ENCODE measurements around the gene DCAKD. TPM values are rescaled to one million over a fixed set of nuclear protein-coding genes. Genes with fewer than 3 reads are reported as not detected.

Gene DCAKD
- total RNA-seq, 1 experiment from 2014 or later, result 57.7 TPM

DNA sequence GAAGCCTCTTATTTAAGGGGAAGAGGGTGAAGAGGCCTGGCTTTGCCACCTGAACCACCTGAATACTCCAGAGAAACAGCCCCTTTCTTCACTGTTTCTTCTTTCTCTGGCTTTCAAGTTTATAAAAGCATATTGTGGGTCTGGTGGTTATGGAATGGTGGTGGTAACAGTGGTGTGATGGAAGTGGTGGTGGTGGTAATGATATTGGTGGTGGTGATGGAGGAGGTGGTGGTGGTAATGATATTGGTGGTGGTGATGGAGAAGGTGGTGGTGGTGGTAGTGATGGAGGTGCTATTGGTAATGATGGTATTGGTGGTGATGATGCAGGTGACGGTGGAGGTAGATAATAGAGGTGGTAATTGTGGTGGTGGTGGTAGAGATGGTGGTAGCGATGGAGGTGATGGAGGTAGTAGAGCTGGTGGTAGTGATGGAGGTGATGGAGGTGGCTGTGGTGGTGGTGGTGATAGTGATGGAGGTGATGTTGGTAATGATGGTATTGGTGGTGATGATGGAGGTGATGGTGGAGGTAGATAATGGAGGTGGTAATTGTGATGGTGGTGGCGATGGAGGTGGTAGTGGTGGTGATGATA is 69.2 kb downstream of the DCAKD start:
- H3K4me1 Mint-ChIP-seq, result peaks cover 22% of the 10 kb centered on the region
- CTCF ChIA-PET, result no interaction called here
- H3K4me3 Mint-ChIP-seq, result no peak overlapping the region
- no peak overlapping the region for H3K27ac Mint-ChIP-seq
- DNase-seq (ENCODE audit: low spot score) (no peak), ATAC-seq (no peak)
- H3K36me3 Mint-ChIP-seq, result no peaks in the 10 kb centered on the region
- TF ChIP-seq MYBL2 (CRISPR knock-in tag; IDR thresholded peaks at IDR 0.05) (no peak), KAT7 (CRISPR knock-in tag; IDR thresholded peaks at IDR 0.05; ENCODE audit: borderline replicate concordance) (no peak), HMGA2 (CRISPR knock-in tag; IDR thresholded peaks at IDR 0.05) (no peak), CBFB (CRISPR knock-in tag; IDR thresholded peaks at IDR 0.05; ENCODE audit: low read depth) (no peak), IRF2 (CRISPR knock-in tag; IDR thresholded peaks at IDR 0.05; ENCODE audit: borderline replicate concordance, low read depth) (no peak), NR1H2 (CRISPR knock-in tag; IDR thresholded peaks at IDR 0.05) (no peak), GABPB1 (CRISPR knock-in tag; IDR thresholded peaks at IDR 0.05) (no peak), FOXJ3 (CRISPR knock-in tag; IDR thresholded peaks at IDR 0.05; ENCODE audit: borderline replicate concordance) (no peak), ELF4 (CRISPR knock-in tag; IDR thresholded peaks at IDR 0.05; ENCODE audit: low read depth) (no peak), ZNF138 (CRISPR knock-in tag; conservative IDR thresholded peaks at IDR 0.05) (no peak)
- TF ChIP-seq, protein P1, sequence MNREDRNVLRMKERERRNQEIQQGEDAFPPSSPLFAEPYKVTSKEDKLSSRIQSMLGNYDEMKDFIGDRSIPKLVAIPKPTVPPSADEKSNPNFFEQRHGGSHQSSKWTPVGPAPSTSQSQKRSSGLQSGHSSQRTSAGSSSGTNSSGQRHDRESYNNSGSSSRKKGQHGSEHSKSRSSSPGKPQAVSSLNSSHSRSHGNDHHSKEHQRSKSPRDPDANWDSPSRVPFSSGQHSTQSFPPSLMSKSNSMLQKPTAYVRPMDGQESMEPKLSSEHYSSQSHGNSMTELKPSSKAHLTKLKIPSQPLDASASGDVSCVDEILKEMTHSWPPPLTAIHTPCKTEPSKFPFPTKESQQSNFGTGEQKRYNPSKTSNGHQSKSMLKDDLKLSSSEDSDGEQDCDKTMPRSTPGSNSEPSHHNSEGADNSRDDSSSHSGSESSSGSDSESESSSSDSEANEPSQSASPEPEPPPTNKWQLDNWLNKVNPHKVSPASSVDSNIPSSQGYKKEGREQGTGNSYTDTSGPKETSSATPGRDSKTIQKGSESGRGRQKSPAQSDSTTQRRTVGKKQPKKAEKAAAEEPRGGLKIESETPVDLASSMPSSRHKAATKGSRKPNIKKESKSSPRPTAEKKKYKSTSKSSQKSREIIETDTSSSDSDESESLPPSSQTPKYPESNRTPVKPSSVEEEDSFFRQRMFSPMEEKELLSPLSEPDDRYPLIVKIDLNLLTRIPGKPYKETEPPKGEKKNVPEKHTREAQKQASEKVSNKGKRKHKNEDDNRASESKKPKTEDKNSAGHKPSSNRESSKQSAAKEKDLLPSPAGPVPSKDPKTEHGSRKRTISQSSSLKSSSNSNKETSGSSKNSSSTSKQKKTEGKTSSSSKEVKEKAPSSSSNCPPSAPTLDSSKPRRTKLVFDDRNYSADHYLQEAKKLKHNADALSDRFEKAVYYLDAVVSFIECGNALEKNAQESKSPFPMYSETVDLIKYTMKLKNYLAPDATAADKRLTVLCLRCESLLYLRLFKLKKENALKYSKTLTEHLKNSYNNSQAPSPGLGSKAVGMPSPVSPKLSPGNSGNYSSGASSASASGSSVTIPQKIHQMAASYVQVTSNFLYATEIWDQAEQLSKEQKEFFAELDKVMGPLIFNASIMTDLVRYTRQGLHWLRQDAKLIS (CRISPR knock-in tag; IDR thresholded peaks at IDR 0.05; ENCODE audit: borderline replicate concordance), result no peak
- TF ChIP-seq, protein P2, sequence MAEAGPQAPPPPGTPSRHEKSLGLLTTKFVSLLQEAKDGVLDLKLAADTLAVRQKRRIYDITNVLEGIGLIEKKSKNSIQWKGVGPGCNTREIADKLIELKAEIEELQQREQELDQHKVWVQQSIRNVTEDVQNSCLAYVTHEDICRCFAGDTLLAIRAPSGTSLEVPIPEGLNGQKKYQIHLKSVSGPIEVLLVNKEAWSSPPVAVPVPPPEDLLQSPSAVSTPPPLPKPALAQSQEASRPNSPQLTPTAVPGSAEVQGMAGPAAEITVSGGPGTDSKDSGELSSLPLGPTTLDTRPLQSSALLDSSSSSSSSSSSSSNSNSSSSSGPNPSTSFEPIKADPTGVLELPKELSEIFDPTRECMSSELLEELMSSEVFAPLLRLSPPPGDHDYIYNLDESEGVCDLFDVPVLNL (CRISPR knock-in tag; IDR thresholded peaks at IDR 0.05; ENCODE audit: borderline replicate concordance, low read depth), result no peak
- TF ChIP-seq, protein P3, sequence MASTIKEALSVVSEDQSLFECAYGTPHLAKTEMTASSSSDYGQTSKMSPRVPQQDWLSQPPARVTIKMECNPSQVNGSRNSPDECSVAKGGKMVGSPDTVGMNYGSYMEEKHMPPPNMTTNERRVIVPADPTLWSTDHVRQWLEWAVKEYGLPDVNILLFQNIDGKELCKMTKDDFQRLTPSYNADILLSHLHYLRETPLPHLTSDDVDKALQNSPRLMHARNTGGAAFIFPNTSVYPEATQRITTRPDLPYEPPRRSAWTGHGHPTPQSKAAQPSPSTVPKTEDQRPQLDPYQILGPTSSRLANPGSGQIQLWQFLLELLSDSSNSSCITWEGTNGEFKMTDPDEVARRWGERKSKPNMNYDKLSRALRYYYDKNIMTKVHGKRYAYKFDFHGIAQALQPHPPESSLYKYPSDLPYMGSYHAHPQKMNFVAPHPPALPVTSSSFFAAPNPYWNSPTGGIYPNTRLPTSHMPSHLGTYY (CRISPR knock-in tag; IDR thresholded peaks at IDR 0.05), result no peak
- TF ChIP-seq, protein P4, sequence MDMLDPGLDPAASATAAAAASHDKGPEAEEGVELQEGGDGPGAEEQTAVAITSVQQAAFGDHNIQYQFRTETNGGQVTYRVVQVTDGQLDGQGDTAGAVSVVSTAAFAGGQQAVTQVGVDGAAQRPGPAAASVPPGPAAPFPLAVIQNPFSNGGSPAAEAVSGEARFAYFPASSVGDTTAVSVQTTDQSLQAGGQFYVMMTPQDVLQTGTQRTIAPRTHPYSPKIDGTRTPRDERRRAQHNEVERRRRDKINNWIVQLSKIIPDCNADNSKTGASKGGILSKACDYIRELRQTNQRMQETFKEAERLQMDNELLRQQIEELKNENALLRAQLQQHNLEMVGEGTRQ (CRISPR knock-in tag; IDR thresholded peaks at IDR 0.05), result no peak
- TF ChIP-seq, protein P5, sequence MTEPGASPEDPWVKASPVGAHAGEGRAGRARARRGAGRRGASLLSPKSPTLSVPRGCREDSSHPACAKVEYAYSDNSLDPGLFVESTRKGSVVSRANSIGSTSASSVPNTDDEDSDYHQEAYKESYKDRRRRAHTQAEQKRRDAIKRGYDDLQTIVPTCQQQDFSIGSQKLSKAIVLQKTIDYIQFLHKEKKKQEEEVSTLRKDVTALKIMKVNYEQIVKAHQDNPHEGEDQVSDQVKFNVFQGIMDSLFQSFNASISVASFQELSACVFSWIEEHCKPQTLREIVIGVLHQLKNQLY (CRISPR knock-in tag; IDR thresholded peaks at IDR 0.05), result no peak
- TF ChIP-seq, protein P6, sequence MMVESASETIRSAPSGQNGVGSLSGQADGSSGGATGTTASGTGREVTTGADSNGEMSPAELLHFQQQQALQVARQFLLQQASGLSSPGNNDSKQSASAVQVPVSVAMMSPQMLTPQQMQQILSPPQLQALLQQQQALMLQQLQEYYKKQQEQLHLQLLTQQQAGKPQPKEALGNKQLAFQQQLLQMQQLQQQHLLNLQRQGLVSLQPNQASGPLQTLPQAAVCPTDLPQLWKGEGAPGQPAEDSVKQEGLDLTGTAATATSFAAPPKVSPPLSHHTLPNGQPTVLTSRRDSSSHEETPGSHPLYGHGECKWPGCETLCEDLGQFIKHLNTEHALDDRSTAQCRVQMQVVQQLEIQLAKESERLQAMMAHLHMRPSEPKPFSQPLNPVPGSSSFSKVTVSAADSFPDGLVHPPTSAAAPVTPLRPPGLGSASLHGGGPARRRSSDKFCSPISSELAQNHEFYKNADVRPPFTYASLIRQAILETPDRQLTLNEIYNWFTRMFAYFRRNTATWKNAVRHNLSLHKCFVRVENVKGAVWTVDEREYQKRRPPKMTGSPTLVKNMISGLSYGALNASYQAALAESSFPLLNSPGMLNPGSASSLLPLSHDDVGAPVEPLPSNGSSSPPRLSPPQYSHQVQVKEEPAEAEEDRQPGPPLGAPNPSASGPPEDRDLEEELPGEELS (CRISPR knock-in tag; IDR thresholded peaks at IDR 0.05), result no peak
- no peaks in the 10 kb centered on the region for H3K9me3 Mint-ChIP-seq
- H3K27me3 Mint-ChIP-seq (ENCODE audit: low read depth), result peaks cover 5% of the 10 kb centered on the region
- POLR2A ChIA-PET, result no interaction called here
